DOHH2 (cell line): Measurements from ENCODE around the gene UBN1.

Experiments
- CTCF ChIP-seq: fragments of 200-600 bp; sonication (generic); IDR thresholded peaks from one replicate; pipeline ENCODE4 v1.5.1; 2014; ENCODE audit warnings: antibody characterized with exemption, mild to moderate bottlenecking, low read depth, low read length; ENCODE audit not compliant: poor library complexity, severe bottlenecking
- EZH2phosphoT487 ChIP-seq: fragments of 200-600 bp; sonication (generic); IDR thresholded peaks from 2 replicates; pipeline ENCODE4 v1.6.1; 2017; ENCODE audit warnings: borderline replicate concordance, mild to moderate bottlenecking, antibody characterized with exemption, low read length, moderate library complexity, mixed read lengths

- TF ChIP-seq CTCF, result no peak
- TF ChIP-seq EZH2phosphoT487, result no peak
Observed at GRCh38 chr16:4891097-4891885, 44.0 kb downstream of the UBN1 start.
